22Rv1 (cell line): ENCODE data around the gene NUDT16L1.

Source experiments
- ZFX ChIP-seq: fragments of 450-650 bp; IDR thresholded peaks from 2 replicates; pipeline ENCODE4 v1.6.1; 2017; ENCODE audit warnings: antibody characterized with exemption, borderline replicate concordance
- TF ChIP-seq, protein P1 (sequence below): fragments of 450-650 bp; IDR thresholded peaks from 2 replicates; pipeline ENCODE4 v1.5.1; 2017; ENCODE audit warnings: mild to moderate bottlenecking

DNA sequence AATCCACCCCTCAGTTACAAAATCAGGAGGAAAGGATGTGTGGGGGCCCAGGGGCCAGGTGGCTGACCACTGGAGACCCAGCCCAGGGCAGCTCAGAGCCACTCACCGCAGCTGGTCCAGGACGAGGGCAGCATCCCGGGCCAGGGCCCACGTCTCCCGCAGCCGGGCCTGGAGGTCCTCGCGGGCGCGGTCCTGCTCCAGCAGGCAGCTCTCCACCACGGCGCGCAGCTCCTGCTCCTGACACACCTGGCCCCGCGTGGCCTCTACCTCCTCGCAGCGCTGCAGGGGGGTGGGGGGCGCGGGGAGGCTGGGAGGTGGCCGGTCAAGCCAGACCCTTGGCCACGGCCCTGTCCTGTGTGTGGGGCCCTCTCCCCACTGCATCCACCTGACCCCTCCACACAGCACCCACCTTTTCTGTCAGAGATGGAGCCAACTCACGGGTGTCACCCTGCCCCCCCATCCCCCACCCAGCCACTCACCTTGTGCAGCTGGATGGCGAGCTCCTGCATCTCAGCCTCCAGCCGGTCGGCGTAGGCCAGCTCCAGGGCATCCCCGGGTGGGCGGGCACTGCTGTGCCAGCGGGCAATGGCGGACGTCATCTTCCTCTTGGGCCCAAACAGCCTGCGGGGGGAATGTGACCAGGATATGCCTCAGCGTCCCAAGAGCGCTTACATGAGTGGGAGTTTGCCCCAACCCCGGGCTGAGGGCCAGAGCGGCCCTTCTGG lies 5.1 kb downstream of the NUDT16L1 start:
- TF ChIP-seq, protein P1, sequence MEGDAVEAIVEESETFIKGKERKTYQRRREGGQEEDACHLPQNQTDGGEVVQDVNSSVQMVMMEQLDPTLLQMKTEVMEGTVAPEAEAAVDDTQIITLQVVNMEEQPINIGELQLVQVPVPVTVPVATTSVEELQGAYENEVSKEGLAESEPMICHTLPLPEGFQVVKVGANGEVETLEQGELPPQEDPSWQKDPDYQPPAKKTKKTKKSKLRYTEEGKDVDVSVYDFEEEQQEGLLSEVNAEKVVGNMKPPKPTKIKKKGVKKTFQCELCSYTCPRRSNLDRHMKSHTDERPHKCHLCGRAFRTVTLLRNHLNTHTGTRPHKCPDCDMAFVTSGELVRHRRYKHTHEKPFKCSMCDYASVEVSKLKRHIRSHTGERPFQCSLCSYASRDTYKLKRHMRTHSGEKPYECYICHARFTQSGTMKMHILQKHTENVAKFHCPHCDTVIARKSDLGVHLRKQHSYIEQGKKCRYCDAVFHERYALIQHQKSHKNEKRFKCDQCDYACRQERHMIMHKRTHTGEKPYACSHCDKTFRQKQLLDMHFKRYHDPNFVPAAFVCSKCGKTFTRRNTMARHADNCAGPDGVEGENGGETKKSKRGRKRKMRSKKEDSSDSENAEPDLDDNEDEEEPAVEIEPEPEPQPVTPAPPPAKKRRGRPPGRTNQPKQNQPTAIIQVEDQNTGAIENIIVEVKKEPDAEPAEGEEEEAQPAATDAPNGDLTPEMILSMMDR = no peak
- TF ChIP-seq ZFX = no peak
